Measurements from ENCODE around the gene CLDN15.

GRCh38 chr7:101197991-101198390, 39.6 kb downstream of the CLDN15 start:
- TF ChIP-seq POLR2A (IDR thresholded peaks at IDR 0.05; ENCODE audit: low read length) (no peak), GATA1 (IDR thresholded peaks at IDR 0.05; ENCODE audit: low read depth, low read length) (no peak)

All from erythroblast (primary cell).